22Rv1 (cell line): ENCODE data around the gene SMARCC2.
A peak's percentile ranks its signal among the peaks of the same experiment; 100 is the strongest.

Source experiments
- H3K27ac ChIP-seq: fragments of 450-650 bp; 2 replicates; pipeline ENCODE4 v1.5.1; 2017
- ZFX ChIP-seq: fragments of 450-650 bp; IDR thresholded peaks from 2 replicates; pipeline ENCODE4 v1.6.1; 2017; ENCODE audit warnings: antibody characterized with exemption, borderline replicate concordance
- TF ChIP-seq, protein P1 (sequence below): fragments of 450-650 bp; IDR thresholded peaks from 2 replicates; pipeline ENCODE4 v1.5.1; 2017; ENCODE audit warnings: mild to moderate bottlenecking

The SMARCC2 gene

DNA sequence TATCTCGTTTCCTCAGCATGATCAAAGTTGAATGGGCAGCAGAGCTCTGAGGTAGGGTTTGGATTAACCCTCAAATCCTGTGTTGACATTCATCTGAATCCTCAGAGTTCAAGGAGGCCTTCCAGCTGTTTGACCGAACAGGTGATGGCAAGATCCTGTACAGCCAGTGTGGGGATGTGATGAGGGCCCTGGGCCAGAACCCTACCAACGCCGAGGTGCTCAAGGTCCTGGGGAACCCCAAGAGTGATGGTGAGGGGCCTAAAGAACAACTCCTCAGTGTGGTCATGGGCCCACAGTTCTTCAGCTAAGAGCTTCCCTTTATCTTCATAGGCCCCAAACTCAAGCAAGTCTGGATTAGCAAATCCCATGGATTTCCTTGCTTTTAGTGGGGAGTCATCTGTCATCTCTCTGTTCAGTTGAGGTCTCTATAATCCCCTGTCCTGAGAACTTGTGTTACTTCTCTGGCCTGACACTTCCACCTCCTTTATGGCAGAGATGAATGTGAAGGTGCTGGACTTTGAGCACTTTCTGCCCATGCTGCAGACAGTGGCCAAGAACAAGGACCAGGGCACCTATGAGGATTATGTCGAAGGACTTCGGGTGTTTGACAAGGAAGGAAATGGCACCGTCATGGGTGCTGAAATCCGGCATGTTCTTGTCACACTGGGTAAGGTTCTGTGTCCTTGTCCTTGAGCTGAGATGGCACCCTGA, 29.6 kb downstream of the SMARCC2 start:
- TF ChIP-seq ZFX, result no peak
- TF ChIP-seq, protein P1, sequence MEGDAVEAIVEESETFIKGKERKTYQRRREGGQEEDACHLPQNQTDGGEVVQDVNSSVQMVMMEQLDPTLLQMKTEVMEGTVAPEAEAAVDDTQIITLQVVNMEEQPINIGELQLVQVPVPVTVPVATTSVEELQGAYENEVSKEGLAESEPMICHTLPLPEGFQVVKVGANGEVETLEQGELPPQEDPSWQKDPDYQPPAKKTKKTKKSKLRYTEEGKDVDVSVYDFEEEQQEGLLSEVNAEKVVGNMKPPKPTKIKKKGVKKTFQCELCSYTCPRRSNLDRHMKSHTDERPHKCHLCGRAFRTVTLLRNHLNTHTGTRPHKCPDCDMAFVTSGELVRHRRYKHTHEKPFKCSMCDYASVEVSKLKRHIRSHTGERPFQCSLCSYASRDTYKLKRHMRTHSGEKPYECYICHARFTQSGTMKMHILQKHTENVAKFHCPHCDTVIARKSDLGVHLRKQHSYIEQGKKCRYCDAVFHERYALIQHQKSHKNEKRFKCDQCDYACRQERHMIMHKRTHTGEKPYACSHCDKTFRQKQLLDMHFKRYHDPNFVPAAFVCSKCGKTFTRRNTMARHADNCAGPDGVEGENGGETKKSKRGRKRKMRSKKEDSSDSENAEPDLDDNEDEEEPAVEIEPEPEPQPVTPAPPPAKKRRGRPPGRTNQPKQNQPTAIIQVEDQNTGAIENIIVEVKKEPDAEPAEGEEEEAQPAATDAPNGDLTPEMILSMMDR, result no peak
- H3K27ac ChIP-seq, result peak overlapping the region; percentile 90

DNA sequence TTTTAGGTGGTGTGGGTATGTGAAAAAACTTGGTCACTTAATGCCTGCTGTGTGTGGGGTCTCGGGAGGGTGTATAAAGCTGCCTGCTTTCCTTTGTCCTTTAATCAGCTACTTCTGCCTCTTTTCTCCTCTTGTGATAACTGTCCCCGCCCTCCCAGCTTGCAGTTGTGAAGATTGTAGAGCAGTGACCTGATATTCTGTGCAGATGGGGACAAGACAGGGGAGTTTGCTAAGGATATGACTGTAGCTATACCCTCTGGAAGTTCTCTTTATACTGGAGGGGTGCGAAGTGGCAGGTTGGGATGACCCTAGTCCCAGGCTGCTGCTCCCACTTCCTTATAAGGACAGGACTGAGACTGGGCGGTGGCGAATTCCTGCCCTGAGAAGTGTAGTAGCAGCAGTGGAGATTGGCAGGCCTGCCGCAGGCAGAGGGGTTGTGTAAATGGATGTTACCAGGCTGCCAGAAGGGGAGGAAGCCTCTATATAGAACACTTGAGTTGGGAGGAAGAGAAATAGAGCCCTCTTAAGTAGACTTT, 30.3 kb downstream of the SMARCC2 start:
- TF ChIP-seq, protein P1, result no peak
- no peak for TF ChIP-seq ZFX
- peak overlapping the region; percentile 90 for H3K27ac ChIP-seq

DNA sequence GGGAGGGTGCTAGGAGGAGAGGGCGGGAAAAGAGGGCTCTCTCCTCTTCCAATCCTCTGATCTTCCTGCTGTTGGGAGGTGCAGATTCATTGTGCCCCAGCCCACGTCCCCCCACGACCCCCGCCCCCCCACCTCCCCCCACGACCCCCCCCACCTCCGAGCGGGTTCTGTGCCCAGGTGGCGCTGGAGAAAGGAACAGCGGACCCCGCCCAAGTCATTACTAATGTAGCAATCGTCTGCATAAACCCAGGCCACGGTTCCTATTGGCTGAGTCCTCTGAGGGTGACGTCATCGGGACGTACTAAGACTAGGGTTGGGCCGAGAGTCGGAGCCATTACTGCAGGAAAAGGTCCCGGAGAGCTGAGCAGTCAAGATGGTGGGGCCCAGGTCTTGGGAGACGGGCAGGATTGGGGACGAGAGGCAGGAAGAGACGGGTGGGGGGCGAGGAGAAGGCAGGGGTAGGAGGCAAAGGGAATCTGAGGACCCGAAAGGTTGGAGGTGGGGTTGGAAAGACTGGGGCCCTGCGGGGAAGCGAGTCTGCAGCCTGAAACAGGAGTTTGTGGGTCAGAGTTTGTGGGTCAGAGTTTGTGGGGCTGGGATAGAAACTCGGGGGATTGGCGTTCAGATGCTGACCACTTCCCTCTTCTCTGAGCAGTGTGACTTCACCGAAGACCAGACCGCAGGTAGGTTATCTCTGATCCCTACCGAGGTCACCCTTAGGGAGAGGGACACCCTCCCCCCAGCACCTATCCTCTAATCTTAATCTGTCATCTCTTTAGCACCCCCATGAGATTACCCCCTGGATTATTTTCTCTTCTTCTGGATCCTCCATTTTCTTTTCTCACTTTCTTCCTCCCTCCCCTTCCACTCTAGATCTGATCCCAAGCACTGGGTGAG, 31.0 kb downstream of the SMARCC2 start, which contains the start of gene MYL6:
MYL6 (plus strand) TSS at position 331 of the 897 bp plus-strand sequence; CDS start at position 374, 43 bp downstream.
- H3K27ac ChIP-seq, result peak within 1 kb of the TSS; percentile 90
- no peak for TF ChIP-seq ZFX
- TF ChIP-seq, protein P1, result peak; percentile 31

DNA sequence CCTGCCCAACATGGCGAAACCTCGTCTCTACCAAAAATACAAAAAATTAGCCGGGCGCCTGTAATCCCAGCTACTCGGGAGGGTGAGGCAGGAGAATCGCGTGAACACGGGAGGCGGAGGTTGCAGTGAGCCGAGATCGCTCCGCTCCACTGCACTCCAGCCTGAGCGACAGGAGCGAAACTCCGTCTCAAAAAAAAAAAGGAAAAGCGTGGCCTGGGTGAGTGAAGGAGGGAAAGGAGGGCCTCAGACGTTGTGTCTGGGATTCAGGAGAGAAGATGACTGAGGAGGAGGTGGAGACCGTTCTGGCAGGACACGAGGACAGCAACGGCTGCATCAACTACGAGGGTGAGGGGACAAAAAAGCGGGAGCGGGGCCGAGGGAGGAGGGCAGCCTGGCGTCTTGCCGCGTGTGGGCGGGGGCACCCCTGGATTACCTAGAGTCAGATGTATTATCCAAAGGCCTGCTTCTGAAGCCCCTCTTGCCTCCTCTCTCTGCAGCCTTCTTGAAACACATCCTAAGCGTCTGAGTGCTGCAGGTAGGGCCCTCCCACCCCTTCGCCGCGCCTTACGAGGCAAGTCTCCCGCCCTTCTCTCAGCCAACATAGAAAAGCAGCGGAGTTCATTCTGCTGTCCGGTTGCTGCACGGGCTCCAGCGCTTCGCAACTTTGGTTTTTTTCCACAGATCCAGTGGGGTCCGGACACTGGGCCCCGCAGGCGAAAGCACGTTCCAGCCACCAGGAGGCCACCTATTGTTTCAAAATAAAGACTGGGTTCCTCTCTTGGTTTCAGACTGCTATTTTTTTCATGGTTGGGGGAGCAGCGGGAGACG, 31.9 kb downstream of the SMARCC2 start:
- no peak for TF ChIP-seq ZFX
- TF ChIP-seq, protein P1, result no peak
- H3K27ac ChIP-seq, result peak overlapping the region; percentile 90

DNA sequence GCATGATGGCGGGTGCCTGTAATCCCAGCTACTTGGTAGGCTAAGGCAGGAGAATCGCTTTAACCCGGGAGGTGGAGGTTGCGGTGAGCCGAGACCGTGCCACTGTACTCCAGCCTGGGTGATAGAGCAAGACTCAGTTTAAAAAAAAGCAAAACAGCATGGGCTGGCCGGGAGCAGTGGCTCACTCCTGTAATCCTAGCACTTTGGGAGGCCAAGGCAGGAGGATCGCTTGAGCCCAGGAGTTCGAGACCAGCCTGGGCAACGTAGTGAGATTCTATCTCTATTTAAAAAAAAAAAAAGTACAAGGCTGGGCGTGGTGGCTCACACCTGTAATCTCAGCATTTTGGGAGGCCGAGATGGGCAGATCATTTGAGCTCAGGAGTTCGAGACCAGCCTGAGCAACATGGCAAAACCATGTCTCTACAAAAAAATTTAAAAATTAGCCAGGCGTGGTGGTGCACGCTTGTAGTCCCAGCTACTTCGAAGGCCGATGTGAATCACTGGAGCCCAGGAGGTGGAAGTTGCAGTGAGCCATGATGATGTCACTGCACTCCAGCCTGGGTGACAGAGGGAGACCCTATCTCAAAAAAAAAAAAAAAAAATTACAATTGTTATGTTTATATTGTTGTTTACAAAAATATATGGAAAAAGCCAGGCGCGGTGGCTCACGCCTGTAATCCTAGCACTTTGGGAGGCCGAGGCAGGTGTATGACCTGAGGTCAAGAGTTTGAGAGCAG, 32.7 kb downstream of the SMARCC2 start:
- 0 out of 2 replicates have a peak overlapping the region, but pooled peaks have one; percentile 99 for H3K27ac ChIP-seq

DNA sequence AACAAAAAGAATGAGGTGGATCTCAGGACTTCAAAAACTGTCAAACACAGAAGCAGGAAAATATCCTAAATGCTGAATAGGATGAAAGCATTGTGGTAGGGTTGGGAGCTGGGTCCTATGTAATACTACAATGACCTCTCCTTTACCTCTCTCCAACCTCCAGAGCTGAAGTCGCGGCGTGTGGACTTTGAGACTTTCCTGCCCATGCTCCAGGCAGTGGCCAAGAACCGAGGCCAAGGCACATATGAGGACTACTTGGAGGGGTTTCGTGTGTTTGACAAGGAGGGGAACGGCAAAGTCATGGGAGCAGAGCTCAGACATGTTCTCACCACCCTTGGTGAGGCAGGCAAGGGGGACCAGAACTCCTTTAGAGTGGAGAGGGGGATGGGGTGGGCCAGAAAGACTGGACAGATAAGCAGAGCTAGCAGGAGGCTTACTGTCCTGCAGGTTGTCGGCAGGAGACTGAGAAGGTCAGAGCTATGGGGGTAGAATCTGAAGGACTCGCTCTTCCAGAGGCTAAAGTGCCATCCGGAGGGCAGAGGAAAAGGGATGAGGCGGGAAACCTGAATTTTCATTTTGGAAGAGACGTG, 33.9 kb downstream of the SMARCC2 start:
- H3K27ac ChIP-seq, result peak overlapping the region; percentile 99
- TF ChIP-seq, protein P1, result no peak
- no peak for TF ChIP-seq ZFX
